GM19455 (cell line): ENCODE data around the gene E2F6.

Experiments used
- ATAC-seq: cut with Tn5 transposase; IDR thresholded peaks from one replicate; pipeline ENCODE4 v1.9.1; 2021; ENCODE audit not compliant: unreplicated experiment

Gene E2F6, protein sequence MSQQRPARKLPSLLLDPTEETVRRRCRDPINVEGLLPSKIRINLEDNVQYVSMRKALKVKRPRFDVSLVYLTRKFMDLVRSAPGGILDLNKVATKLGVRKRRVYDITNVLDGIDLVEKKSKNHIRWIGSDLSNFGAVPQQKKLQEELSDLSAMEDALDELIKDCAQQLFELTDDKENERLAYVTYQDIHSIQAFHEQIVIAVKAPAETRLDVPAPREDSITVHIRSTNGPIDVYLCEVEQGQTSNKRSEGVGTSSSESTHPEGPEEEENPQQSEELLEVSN

DNA sequence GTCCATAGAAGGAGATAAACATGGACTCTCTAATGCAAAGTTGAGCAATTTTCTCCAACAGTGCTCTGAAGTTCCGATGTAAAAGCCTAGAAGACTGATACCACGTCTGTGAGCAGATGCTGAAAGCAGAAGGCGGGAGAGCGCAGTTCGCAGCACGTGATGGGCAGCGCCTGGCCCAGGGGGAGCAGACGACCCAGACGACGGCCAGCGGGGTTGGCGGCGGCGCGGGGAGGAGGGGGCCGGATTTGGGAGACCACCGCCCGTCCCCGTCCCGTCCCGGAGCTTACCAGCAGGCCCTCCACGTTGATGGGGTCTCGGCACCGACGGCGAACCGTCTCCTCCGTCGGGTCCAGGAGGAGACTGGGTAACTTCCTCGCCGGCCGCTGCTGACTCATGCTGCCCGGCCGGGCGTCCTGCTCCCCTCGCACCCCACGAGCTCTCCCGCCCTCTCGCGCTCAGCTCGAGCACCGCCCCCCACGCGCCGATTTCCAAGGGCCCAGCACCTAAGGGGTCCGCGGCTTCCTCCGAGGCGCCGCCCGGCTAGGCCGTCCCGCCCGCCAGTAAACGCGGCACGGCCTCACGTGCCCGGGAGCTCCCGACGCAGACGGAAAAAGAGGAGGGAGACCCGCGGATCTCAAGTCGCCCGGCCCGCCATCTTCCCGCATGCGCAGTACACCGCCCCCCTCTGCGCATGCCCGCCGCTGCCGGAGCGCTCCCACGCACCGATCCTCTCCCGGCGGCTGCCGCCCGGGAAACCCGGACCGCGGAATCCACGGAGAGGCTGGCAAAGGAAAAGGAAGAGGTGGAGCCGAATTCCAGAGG is at the start of gene E2F6:
Gene E2F6, minus strand, starts transcription at position 677 of the 822 bp plus-strand sequence. Its CDS starts 282 bp downstream, at position 395.
- peak; percentile 65 for ATAC-seq

DNA sequence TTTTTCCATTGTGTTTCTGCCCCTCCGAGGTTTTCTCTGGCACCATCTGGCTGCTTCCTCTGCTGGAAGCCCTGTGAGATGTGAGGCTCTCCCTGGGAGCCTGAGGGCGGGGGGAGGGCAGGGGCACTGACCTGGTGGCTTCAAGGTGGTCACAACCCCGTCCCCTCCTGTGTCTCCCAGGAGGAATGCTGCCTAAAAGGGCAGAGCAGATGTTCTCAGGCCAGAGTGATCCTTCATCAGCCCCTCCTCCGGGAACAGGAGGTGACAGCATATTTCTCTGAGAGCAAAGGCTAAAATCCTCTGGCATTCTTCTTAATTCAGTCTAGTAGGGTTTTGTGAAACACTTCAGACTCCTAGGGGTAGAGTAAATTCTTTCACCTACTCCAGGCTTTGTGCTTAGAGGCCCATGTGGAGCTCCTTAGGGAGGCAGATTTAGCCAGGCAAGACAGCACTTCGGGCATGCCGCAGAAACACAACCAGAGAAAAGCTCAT is 49.6 kb upstream of the E2F6 start:
- ATAC-seq = no peak

DNA sequence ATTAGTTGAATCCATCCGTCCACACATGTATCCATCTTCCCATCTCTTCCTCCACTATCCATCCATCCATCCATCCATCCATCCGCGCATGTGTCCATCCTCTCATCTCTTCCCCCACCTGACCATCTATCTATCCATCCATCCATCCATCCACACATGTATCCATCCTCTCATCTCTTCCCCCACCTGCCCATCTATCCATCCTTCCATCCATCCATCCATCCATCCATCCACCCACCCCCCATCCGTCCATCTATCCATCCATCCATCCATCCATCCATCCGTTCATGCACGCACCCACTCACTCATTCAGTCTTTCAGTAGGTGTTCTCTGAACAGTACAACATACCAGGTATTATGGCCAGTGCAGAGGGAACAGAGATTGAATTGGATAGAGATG is 48.9 kb upstream of the E2F6 start:
- no peak for ATAC-seq

DNA sequence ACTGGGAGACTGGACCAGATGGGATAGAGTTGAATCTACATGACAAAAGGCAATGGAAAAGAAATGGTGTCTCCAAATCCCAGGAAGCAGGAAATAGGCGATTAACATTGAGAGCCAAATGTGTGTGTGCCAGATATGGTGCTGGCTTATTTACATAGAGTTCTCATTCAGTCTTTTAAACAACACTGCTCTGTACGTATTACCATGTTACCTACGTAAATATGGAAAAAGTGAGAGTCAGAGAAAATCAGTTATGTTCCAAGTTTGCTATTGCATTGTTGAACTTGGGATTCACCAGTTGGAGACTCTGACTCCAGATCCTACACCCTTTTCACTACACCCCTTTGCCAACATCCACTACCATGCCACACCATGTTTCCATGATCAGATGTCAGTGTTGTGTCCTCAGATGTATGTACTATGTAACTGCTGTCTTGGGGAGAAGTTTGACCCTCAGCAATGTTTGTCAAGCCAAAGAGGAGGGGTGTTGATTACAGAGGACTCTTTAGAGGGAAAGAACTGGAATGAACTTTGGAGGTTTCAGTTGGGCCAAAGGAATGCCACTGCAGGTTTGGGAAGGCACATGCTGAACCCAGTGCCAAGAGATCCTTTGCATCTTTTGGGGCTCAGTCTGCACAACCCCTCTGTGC is 48.2 kb upstream of the E2F6 start:
- no peak for ATAC-seq

DNA sequence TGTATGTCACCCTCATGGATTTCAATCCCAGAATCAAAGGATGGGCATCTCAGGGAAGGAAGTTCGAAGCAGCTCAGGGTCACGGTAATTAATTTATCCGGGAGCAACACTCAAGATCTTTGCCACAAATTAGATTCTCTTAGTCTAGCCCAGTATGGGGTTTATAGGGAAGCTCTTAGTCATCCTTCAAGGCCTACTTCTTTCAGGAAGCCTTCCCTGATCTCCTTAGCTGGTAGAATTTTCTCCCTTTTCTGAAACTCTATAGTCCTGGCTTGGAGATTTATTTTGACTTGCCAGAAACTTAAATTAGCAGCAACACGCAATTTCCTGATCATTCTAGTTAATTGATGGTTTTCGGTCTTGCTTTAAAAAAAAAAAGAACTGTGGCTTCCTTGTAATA is 47.4 kb upstream of the E2F6 start:
- no peak for ATAC-seq

DNA sequence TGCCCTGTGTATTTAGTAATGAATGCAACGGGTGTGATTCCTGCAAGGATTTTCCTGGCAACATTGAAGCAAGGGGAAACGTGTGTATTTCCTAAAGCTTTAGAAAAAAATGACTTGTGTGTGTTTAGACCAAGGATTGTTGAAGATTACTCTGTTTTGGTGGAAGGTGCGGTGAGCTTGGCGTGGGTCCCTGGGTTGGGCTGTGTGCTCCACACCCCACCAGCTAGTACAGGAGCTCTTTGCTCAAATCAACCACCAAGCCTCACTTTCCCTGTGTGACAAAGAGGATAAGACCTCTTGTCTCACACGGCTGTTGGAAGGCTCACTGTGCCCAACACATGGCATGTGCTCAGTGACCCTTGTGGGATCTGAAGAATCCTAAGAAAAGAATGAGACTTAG is 46.5 kb upstream of the E2F6 start:
- no peak for ATAC-seq

DNA sequence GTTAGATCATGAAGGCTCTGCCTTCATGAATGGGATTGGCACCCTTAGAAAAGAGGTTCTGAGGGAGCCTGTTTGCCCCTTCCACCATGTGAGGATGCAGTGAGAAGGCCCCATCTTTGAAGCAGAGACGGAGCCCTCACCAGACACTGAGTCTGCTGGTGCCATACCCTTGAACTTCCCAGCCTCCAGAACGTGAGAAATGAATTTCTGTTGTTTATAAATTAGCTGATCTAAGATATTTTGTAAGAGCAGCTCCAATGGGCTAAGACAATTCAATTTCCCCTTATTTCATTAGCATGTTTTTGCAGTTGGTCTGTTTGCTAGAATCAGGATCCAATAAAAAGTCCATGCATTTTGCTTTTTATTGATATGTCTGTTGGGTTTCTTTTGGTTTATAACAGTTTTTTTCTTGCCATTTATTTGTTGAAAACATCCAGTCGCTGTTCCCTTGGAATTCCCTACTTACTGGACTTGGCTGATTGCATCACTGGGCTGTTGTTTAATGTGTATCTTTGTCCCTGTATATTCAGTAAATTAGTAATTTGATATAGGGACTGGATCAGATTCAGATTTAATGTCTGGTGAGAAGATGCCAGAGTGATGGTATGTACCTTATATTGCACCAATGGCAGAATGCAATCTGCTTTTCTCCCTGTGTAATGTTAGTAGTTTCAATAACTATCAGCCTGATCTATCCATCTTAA is 43.8 kb upstream of the E2F6 start:
- no peak for ATAC-seq

DNA sequence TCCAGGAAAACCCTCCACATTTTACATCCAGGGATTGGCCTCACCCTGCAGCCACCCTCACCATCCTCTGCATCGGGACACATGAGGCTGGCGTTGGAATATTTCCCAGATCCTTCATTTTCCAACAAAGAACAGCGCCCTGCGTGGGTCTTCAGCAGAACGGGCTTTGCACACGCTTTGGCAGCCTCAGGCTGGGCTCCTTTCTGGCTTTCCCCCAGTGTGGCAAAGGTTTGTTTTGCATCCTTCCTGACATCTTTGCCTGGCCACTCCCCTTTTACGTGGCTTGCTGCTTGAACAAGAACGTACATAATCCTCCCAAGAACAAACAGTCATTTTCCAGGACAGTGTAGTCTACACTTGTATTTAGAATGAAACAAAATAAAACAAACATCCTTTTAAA is 42.3 kb upstream of the E2F6 start:
- ATAC-seq = no peak

DNA sequence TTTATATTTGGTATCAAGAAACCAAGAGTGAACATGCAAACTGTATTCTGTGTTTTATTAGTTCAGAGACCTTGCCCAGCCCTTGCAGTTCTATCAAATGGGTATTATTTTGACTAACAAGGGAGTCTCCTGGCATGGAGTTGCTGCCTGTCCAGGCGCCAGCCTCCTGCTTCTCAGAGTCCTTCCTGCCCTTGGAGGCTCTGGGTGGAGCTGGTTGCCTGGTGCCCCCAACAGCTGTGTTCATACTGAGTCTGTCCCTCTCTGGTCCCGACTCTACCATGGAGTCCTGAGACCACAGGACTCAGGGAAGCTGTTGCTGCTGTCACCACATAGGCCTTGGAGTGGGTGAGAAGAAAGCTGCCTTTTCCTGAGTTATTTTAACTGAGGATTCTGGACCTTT is 41.6 kb upstream of the E2F6 start:
- ATAC-seq = no peak

DNA sequence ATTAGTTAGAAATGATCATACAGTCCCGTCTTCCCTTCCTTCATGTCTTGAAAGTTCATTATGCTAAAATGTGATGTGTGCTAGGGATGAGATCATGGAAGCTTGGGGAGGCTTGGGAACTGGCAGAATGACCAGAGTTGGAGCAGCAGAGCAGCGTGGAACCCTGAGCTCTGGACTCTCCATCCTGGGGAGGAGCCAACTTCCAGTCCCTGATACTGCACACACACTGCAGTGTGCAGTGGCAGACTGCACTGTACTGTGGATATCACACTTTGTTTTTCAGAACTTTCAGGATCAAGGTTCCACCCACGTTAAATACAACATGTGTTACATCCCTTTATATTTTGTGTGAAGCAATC is 40.6 kb upstream of the E2F6 start:
- ATAC-seq = no peak

DNA sequence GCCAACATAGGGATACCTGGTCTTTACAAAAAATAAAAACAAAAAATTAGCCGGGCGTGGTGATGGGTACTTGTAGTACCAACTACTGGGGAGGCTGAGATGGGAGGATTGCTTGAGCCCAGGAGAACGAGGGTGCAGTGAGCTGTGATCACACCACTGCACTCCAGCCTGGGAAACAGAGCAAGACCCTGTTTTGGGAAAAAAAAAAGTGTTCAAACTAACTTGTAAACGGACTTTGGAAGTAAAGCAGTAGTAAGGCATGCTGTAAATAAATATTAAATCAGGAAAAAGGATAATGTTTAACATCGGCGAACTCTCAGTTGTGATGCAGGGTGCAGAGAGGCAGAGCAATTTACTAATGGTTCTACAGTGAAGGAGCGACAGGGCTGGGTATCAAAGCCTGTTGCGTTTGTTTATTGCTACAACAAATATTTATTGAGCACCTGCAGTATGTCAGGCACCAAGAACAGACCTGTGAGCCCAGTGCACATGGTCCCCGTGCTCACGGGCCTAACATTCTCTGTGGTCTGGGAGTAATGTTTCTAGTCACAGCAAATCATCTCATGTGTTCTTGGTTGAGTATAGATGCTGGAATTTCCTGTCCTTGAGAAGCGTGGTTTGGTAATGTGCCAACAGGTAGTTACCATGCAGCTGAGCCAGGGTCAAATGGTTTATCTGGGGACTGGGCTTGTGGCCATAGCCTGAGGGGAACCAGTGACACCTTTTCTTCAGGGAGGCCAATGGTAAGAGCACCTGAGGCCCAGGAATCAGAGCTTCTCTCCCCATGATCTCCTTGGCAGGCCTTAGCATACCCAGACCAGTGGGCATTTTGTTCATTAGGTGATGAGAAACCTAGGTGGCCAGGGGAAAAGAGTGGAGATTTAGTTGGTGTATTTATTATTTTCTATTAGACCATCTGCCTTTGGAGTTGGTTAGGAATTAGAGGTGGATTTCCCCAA is 40.0 kb upstream of the E2F6 start:
- ATAC-seq = peak; percentile 68

DNA sequence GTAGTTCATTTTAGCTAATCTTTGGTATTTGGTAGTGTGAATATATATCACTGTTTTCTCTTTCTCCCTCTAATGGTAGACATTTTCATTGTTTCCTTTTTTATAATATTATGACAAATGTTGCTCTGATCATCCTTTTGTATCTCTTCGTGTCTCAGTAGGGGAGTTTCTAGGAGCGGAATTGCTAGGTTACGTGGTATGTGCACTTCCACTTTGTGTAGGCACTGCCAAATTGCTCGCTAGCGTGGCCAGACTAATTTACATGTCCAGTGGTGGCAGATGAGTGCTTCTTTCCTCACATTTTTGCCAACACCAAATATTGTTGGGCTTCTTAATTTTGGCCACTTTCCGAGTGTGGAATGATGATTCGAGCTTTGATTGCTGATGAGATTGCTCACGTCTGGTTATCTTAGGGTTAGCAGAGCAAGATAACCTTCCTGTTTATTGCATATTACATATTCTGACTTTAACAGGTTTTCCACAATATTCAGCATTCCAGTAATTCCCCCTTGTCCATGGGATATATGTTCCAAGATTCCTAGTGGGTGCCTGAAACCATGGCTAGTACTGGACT is 37.5 kb upstream of the E2F6 start:
- no peak for ATAC-seq

DNA sequence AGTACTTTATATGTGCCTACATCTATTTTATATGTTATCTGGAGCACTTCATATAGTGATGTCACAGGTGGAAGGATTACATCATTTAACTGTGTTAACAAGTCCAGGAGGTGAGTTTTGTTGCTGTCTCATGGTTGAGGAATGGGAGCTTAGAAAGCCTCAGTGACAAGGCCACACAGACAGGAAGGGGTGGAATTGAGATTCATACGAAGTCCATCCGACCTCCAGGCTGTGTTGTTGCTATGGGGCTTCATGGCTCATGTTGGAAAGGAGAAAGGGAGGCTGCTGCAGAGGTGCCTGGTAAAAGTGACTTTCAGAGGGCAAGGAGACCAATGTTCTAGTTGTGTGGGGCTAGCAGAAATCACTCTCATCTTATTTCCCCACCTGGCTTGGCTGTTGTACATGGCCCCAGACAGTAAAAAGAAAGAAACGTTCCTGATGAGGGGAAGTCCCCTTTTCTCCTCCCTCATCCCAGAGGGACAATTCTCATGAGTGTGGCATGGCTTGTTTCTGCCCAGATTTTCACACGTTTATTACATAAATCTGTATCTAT is 36.9 kb upstream of the E2F6 start:
- no peak for ATAC-seq

DNA sequence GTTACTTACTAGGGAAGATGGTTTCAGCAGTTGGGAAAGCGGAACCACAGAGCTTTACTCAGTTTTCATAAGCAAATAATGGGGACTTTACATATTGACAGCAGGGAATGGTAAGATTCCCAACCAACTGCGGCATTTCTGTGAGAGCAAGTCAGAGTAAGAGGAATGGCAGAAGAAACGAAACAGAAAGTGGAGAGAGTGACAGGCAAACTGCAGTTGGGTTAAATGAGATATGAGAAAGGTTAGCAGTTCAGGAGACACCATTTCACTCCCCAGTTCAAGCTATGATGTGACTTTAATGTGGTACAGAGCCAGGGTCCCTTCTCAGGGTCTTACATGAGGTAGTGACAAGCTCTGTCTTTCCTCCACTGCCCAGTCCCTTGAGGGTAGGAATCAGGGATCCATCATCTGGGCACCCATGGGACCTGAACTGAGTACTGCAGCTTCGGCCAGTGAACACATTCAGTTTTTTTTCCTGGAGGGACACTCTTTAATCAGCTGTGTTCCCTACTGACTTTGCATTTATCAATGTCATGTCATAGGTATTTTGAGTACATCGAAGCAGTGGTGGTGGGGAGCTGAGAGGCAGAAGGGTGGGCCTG is 34.8 kb upstream of the E2F6 start:
- no peak for ATAC-seq

DNA sequence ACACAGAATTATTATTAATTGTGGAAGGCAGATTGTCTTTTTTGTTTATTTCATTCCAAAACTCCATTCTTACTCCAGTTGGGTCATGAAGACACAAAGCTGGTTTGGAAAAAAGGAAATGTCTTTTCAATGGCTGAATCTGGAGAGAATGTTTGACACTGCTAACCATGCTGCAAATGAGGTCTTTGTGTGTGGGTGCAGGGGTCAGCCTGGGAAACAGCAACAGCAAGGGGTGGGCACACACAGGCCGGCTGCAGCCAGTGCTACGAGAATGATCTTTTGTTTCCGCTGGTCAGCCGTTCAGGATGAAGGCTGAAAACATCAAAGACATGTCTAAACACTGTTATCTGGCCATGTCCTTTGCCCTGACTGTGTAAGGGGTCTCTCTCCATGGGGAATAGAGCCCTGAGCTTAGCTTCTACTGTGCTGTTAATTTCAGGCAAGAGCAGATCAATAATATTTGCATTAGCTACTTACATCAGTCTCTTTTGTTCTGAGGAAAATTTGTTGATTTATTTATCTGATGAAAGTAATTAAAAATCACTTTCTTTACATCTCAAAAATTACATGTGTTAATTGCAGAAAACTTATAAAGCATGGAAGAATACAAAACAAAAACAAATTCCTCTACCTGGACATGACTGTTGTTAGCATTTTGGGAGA is 33.3 kb upstream of the E2F6 start:
- no peak for ATAC-seq

DNA sequence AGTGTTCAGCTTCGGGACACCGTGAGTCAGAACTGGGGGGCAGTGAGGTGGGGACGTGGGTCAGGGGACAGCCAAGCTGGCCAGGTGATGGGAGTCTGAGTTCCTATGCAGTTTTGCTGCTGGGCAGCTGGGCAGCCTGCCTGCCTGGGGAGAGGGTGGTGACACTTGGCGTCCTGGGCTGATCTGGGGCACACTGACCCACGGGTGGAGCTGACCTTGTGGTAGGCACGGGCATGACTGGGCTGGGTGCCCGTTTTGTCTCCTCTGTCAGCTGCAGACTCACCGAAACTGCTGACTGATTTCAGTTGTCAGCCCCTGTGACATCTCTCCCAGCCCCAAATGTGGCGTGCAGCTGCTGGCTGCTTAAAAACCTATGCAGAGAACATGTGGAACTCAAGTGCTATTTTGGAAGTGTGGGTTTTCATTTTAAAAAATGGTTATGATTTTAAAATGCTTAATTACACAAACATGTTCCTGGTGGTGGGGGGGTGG is 32.6 kb upstream of the E2F6 start:
- ATAC-seq = peak; percentile 97

DNA sequence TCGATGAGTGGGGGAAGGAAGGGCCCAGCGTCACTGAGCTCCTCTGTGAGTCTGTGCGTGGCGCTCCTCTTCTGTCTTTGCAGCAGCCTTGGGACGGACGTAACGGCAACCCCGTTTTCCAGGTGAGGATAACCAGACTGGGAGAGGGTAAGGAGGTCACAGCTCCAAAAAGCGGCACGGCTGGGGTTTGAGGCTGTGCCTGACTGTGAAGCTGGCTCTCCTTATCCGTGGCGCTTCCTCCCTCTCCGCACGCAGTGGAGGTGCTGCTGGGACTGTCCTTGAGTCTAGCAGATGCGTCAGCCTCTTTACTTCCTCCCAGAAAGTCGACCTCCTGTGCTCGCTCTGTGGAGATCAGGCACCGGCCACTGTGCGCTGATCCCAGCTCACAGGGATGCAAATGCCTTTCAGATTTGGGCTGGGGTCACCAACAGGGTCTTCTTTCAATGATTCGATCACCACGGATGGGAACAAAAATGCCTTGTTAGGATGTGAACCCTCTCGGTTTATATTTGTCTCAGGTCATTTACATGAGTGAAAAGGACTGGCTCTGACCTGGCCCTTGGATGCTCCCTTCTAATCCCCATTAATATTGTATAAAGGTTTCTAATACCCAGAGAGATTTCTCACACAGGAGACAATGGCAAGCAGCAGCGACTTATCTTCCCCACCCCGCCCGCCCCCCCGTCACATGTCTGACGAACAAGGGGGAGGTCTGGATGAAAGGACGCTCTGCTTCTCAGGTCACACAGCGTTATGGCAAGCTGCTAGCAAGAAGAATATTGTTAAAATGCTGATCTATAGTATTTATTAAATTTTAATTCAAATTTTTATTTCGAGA is 30.1 kb upstream of the E2F6 start:
- no peak for ATAC-seq

DNA sequence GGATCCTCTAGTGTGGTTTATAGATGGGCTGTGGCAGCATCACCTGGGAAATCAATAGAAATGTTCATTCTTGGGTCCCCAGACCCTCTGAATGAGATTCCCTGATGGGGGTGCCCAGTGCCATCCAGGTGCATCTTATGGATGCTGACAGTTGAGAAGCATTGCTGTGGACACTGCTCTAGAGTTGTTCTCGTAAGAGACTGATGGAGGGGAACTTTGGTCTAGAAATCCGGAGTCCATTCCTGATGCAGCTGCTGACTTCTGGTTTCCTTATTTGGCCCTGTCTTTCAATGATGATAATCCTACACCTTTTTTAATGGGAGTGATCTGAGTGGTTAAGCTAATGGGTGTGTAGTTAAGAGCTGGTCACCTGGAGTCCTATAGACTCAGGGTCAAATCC is 28.3 kb upstream of the E2F6 start:
- ATAC-seq = no peak
